Measurements from ENCODE around the gene CEP43. TPM values are rescaled to one million over a fixed set of nuclear protein-coding genes. Genes with fewer than 3 reads are reported as not detected.
"Not testable (repeated sequence)": the region's sequence is repeated elsewhere in the genome, so short reads cannot be mapped to it uniquely, and the experiment has no call there.

Gene CEP43, protein sequence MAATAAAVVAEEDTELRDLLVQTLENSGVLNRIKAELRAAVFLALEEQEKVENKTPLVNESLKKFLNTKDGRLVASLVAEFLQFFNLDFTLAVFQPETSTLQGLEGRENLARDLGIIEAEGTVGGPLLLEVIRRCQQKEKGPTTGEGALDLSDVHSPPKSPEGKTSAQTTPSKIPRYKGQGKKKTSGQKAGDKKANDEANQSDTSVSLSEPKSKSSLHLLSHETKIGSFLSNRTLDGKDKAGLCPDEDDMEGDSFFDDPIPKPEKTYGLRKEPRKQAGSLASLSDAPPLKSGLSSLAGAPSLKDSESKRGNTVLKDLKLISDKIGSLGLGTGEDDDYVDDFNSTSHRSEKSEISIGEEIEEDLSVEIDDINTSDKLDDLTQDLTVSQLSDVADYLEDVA
- total RNA-seq: 10 to 100 TPM; 14.9 to 15.3 TPM
- 1 to 10 TPM; 2.5 to 4.5 (median 4.3) TPM for polyA plus RNA-seq
- 6.6 to 26.3 (median 14.4) reads per million in 6 experiments for total RNA-seq

DNA sequence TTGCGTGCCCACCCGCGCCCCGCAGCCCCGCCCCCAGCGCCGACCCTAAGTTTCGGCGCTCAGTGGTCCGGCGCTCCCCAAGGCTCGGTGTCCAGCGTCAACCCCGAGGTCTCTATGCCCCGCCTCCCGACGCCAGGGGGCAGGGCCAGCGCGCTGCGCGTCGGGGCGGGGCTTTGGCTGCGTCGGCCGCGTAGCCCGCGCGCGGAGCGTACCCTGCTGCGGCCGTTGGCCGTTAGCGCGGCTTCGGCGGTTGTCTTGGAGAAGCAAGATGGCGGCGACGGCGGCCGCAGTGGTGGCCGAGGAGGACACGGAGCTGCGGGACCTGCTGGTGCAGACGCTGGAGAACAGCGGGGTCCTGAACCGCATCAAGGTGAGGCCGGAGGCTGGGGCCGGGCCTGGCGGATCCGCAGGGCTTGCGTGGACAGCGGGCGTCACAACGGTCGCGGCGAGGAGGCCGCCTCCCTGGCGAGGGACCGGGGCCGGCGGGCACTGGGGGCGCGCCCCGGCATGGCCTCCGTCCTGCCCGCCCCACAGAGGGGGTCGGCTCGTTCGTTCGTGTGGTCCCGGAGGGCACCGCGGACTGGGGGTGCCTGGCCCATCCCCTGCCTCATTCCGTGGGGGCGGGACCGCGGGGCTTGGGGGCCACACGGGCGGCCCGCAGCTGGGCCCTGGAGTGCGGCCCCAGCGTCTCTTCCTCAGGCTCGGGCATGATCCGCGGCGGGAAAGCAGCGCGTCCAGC lies at the start of gene CEP43:
Gene CEP43 (plus strand): TSS at position 253 of the 739 bp plus-strand sequence. CDS start 16 bp downstream, at position 269.
- H3K27ac Mint-ChIP-seq: peak within 1 kb of the TSS; percentile 57 to 95 (median 84)
- H3K4me3 Mint-ChIP-seq: peak within 1 kb of the TSS; percentile 79 to 94 (median 91)
- no peaks in the 10 kb centered on the region for H3K9me3 Mint-ChIP-seq
- peaks cover 0 to 11% (median 5%) of the 10 kb centered on the region in 3 donors for H3K36me3 Mint-ChIP-seq
- H3K27me3 Mint-ChIP-seq: no peaks in the 10 kb centered on the region
- peaks cover 17 to 33% (median 29%) of the 10 kb centered on the region in 4 donors for H3K4me1 Mint-ChIP-seq
- POLR2A ChIA-PET: interaction anchor here (0.7 to 4.5 kb wide), 3 partner anchors 10 to 351 kb away, joined by 3 to 66 read pairs (median 4); partner anchors contain the start of gene RNASET2
- peak; percentile 89 to 91 for ATAC-seq
- DNase-seq: peak; percentile 77 to 93 (median 88)

- POLR2A ChIA-PET: interaction anchor here (1.0 to 2.0 kb wide), 2 partner anchors 7 to 13 kb away, joined by 3 to 7 read pairs; partner anchors contain the start of gene RNASET2
- Mint-ChIP-seq H3K36me3 (peaks cover 0 to 73% (median 22%) of the 10 kb centered on the region in 3 donors), H3K27ac (peak overlapping the region; percentile 50 to 98 (median 81)), H3K4me1 (peaks cover 27 to 57% (median 50%) of the 10 kb centered on the region in 4 donors), H3K9me3 (no peaks in the 10 kb centered on the region), H3K4me3 (peak overlapping the region in 6 of 10 donors; percentile 32 to 85 (median 62)), H3K27me3 (no peaks in the 10 kb centered on the region)
- ATAC-seq (no peak), DNase-seq (no peak)
Measured at GRCh38 chr6:166949528-166950442, 49.4 kb upstream of the CEP43 start.

- H3K4me3 Mint-ChIP-seq: peak overlapping the region in 9 of 10 donors; percentile 10 to 85 (median 46)
- peaks cover 5 to 72% (median 17%) of the 10 kb centered on the region in 3 donors for H3K36me3 Mint-ChIP-seq
- no peak for ATAC-seq
- no peak for DNase-seq
- H3K4me1 Mint-ChIP-seq: peaks cover 29 to 64% (median 55%) of the 10 kb centered on the region in 4 donors
- H3K9me3 Mint-ChIP-seq: no peaks in the 10 kb centered on the region
- H3K27me3 Mint-ChIP-seq: no peaks in the 10 kb centered on the region
- POLR2A ChIA-PET: interaction anchor here (1.0 kb wide), 1 partner anchor 13 kb away, joined by 3 read pairs; no protein-coding TSS in a partner anchor
- H3K27ac Mint-ChIP-seq: peak overlapping the region; percentile 50 to 98 (median 83)
Measured at GRCh38 chr6:166950443-166950821, 48.8 kb upstream of the CEP43 start.

DNA sequence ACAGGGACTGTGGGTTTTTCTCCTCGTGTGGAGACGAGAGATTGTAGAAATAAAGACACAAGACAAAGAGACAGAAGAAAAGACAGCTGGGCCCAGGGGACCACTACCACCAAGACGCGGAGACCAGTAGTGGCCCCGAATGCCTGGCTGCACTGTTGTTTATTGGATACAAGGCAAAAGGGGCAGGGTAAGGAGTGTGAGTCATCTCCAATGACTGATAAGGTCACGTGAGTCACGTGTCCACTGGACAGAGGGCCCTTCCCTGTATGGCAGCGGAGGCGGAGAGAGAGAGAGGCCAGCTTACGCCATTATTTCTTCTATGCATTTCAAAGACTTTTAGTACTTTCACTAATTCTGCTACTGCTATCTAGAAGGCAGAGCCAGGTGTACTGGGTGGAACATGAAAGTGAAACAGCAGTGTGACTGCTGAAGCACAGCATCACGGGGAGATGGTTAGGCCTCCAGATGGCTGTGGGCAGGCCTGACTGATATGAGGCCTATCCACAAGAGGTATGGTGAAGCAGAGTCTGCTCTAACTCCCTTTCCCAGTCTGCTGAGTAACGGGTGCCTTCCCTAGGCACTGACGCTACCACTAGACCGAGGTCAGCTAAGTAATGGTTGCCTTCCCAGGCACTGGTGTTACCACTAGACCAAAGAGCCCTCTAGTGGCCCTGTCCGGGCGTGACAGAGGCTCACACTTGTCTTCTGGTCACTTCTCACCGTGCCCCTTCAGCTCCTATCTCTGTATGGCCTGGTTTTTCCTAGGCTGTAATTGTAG lies 48.1 kb upstream of the CEP43 start:
- peak; percentile 21 to 29 for ATAC-seq
- H3K4me1 Mint-ChIP-seq: peaks cover 29 to 65% (median 56%) of the 10 kb centered on the region in 4 donors
- peak in 6 of 10 donors; percentile 15 to 52 (median 38) for DNase-seq
- H3K27me3 Mint-ChIP-seq, POLR2A ChIA-PET, H3K9me3 Mint-ChIP-seq: not testable (repeated sequence)
- H3K36me3 Mint-ChIP-seq: peaks cover 5 to 65% (median 15%) of the 10 kb centered on the region in 3 donors
- H3K4me3 Mint-ChIP-seq: peak overlapping the region; percentile 30 to 85 (median 51)
- peak overlapping the region; percentile 37 to 98 (median 87) for H3K27ac Mint-ChIP-seq

- Mint-ChIP-seq H3K27me3 (no peaks in the 10 kb centered on the region), H3K36me3 (peaks cover 5 to 59% (median 11%) of the 10 kb centered on the region in 3 donors), H3K4me1 (peaks cover 29 to 65% (median 56%) of the 10 kb centered on the region in 4 donors), H3K27ac (peak overlapping the region in 7 of 10 donors; percentile 82 to 98 (median 93)), H3K9me3 (no peaks in the 10 kb centered on the region), H3K4me3 (peak overlapping the region in 4 of 10 donors; percentile 19 to 85 (median 68))
- POLR2A ChIA-PET: no interaction called here
- no peak for ATAC-seq
- DNase-seq: no peak
Measured at GRCh38 chr6:166951670-166952060, 47.5 kb upstream of the CEP43 start.

DNA sequence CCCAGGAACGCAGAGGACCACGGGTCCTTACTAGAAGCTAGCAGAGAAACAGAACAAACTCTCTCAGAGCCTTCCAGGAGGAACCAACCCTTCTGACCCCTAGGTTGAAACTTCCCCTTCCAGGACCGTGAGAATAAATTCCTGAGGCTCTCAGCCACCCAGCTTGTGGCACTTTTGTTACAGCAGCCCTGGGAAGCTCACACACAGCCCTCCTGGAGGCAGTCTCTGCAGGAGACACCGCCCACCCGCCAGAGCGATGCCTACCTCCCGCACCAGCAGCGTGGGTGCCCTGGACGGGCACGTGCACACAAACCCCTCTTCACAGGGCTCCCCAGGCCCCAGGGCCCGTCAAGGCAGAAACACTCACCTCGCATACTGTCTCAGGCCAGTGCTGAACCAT lies 47.1 kb upstream of the CEP43 start:
- POLR2A ChIA-PET: no interaction called here
- Mint-ChIP-seq H3K4me3 (peak overlapping the region in 4 of 10 donors; percentile 33 to 97 (median 68)), H3K27me3 (no peaks in the 10 kb centered on the region), H3K27ac (peak overlapping the region in 7 of 10 donors; percentile 67 to 98 (median 91)), H3K4me1 (peaks cover 29 to 65% (median 56%) of the 10 kb centered on the region in 4 donors), H3K9me3 (no peaks in the 10 kb centered on the region), H3K36me3 (peaks cover 5 to 55% (median 11%) of the 10 kb centered on the region in 3 donors)
- DNase-seq (no peak), ATAC-seq (no peak)

- Mint-ChIP-seq H3K27me3 (no peaks in the 10 kb centered on the region), H3K9me3 (no peaks in the 10 kb centered on the region), H3K36me3 (peaks cover 5 to 48% (median 6%) of the 10 kb centered on the region in 3 donors), H3K27ac (peak overlapping the region; percentile 40 to 98 (median 84)), H3K4me3 (peak overlapping the region in 9 of 10 donors; percentile 36 to 98 (median 91)), H3K4me1 (peaks cover 34 to 72% (median 63%) of the 10 kb centered on the region in 4 donors)
- POLR2A ChIA-PET: no interaction called here
- no peak for ATAC-seq
- peak in 1 of 10 donors; percentile 42 for DNase-seq
Measured at GRCh38 chr6:166952567-166953486, 46.4 kb upstream of the CEP43 start.

DNA sequence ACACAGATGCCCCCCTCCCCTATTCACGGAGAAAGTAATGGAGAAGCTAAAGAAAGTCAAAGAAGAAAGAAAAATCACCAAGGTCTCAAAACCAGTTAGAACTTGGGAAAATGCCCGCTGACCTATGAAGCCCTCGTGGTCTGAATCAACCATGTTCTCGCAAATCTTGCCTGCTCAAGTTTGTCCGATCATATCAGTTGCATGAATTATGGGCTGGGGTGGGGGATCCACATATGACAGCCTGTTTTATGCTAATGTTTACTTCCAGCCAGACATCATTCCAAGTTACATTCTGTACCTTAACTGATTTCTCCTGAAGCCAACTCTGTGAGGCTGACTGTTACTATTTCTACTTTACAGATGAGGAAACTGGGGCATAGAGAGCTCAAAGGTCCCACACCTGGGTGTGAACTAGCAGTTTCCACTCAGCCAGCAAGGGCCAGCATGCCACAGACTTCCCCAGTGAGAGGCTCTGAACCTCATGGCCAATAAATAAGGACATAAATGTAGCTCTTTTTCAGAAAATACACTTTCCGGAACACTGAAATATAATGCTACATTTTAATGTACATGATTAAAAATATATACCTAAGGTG lies 45.0 kb upstream of the CEP43 start:
- POLR2A ChIA-PET: interaction anchor here (0.6 kb wide), 2 partner anchors 21 to 516 kb away, joined by 3 to 8 read pairs; no protein-coding TSS in a partner anchor
- Mint-ChIP-seq H3K27me3 (no peaks in the 10 kb centered on the region), H3K9me3 (no peaks in the 10 kb centered on the region), H3K4me1 (peaks cover 46 to 82% (median 77%) of the 10 kb centered on the region in 4 donors), H3K4me3 (peak overlapping the region; percentile 57 to 98 (median 94)), H3K36me3 (peaks cover 5 to 35% (median 5%) of the 10 kb centered on the region in 3 donors), H3K27ac (peak overlapping the region in 9 of 10 donors; percentile 61 to 98 (median 94))
- DNase-seq (no peak), ATAC-seq (no peak)

GRCh38 chr6:166955121-166955864 lies 43.9 kb upstream of the CEP43 start:
- H3K4me1 Mint-ChIP-seq: peaks cover 52 to 84% (median 80%) of the 10 kb centered on the region in 4 donors
- peak overlapping the region; percentile 82 to 98 (median 94) for H3K27ac Mint-ChIP-seq
- H3K27me3 Mint-ChIP-seq: no peaks in the 10 kb centered on the region
- ATAC-seq (no peak), DNase-seq (peak in 8 of 10 donors; percentile 20 to 65 (median 33))
- peak overlapping the region; percentile 84 to 98 (median 95) for H3K4me3 Mint-ChIP-seq
- H3K36me3 Mint-ChIP-seq: peaks cover 2 to 25% (median 5%) of the 10 kb centered on the region in 3 donors
- POLR2A ChIA-PET: interaction anchor here (1.4 to 5.5 kb wide), 4 partner anchors 14 to 48 kb away, joined by 4 to 66 read pairs (median 24); partner anchors contain the start of gene CEP43
- H3K9me3 Mint-ChIP-seq: no peaks in the 10 kb centered on the region

Data from naive thymus-derived CD8-positive, alpha-beta T cell (primary cell).